HG03280 (cell line): ENCODE measurements around the gene MYO5B.
"Not testable (repeated sequence)": the region's sequence is repeated elsewhere in the genome, so short reads cannot be mapped to it uniquely, and the experiment has no call there.

Experiments
- ATAC-seq: cut with Tn5 transposase; IDR thresholded peaks from one replicate; pipeline ENCODE4 v1.9.1; 2021; ENCODE audit warnings: mild to moderate bottlenecking, moderate library complexity; ENCODE audit not compliant: unreplicated experiment

Gene MYO5B

DNA sequence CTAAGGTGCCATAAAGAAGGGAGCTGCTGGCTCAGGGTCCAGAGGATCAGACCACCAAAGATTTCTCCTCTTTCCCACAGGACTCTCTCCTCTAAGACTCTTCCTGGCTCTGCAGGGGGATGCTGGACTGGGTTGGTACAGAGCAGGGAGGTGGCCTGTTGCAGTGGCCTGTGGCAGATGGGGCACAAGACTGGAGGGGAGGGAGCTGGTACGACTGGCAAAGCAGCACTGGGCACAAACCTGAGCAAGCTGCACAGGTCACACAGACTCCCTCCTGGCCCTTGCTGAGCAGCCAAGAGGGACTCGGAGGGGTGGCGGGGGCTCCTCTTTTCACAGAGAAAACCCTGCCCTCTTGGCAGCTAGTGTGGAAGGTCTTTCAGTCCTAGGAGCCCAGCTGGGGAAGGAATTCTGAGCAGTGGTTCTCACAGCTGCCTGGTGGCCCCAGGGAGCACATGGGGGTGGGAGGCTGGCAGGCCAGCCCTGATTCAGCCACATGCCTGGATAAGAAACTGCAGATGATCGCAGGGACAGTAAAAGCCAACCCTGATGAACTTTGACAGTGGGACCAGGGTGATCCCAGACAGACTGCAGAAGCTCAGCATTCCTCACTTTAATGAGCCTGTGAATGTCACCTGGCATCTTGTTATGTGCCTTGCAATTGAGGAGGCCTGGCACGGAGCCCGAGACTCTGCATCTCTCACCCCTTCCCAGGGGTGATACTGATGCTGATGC is 349.2 kb downstream of the MYO5B start:
- ATAC-seq = no peak

DNA sequence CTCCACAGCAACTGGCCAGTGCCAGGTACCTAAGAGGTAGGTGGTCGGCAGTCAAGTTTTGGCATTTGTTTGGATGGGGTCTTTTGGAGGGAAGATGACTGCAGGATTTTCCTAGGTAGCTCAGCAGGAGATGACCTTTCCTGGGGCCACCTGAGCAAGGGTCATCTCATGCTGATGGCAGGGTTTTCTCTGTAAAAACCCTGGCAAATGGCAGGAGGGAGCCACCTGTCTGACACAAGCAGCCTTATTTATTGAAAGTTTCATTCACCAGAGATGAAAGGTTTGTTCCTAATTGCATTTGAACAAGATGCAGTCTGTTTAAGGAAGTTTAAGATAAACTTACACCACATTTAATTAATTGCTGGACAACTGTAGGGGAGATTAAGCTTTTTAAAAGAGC is 350.0 kb downstream of the MYO5B start:
- ATAC-seq = no peak

DNA sequence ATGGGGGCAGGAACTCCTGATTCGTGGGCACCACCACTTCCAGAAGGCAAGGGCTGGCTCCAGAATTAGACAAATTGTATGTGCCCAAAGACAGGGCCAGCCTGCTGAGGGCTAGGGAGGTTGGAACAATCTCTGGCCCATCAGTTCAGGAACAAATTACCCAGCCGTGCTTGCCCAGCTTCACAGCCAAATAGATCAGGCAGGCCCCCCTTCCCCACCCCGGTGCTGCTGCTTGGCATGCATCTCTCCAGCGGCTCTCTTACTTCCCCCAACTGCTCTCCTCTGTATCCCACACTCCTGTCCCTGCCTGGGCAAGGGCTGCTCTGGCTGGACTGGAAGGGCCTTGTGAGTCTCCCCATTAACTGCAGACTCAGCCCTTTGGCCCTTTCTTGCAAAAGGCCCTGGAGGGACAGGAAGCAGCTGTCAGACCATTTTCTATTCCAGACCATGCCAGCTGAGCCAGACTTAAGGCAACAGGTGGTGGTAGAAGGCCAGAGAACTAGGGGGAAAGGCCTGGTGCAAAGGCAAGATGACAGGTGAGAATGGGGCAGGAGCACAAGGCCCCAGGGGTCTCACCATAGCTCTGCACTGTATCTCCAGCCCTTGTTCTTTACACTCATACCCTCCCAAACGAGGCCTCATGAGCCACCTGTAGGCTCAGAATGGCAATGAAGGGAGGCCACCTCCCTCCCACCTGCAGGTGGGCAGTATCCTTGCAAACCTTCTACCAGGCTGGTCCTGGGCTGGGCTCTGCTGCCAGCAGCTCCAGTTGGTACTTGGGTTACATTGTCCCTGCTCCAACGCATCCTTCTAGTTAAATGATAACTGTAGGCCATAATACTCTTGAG is 350.9 kb downstream of the MYO5B start:
- ATAC-seq = no peak

DNA sequence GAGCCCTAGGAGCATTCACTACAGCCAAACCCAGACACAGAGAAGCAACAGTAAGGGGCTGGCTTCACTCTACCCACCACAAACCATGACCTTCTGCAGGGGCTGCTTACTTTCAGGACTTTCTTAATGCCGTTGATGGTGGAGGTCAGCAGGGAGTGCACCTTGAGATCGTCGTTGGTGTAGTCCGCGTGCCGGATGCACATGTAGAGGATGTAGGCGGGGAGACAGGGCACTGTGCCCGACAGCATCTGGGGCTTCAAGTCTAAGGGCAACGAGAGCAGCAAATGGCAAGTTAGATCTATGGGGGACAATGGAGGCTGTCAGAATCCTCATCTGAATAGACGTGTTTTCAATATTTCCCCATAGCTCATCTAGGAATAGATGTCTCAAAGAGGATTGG is 351.8 kb downstream of the MYO5B start:
- ATAC-seq = no peak

DNA sequence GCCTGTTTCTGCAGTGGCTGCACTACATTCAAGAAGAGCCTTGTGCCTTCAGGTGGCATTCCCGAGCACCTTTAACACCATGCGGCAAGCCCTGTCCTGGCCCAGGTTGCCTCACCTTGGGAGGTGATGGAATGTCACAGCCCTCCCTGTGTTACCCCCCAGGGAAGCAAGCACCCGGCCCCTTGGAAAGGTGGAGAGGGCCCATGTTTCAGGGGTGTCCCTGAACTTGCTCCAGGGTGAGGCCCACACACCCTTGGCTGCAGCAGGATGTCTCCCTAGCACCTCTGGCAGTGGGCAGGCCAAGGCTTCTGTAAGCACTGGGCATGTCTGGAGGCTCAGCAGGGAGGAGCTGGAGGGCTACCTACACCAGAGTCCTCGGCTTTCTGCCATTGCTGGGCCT is 352.3 kb downstream of the MYO5B start:
- no peak for ATAC-seq

DNA sequence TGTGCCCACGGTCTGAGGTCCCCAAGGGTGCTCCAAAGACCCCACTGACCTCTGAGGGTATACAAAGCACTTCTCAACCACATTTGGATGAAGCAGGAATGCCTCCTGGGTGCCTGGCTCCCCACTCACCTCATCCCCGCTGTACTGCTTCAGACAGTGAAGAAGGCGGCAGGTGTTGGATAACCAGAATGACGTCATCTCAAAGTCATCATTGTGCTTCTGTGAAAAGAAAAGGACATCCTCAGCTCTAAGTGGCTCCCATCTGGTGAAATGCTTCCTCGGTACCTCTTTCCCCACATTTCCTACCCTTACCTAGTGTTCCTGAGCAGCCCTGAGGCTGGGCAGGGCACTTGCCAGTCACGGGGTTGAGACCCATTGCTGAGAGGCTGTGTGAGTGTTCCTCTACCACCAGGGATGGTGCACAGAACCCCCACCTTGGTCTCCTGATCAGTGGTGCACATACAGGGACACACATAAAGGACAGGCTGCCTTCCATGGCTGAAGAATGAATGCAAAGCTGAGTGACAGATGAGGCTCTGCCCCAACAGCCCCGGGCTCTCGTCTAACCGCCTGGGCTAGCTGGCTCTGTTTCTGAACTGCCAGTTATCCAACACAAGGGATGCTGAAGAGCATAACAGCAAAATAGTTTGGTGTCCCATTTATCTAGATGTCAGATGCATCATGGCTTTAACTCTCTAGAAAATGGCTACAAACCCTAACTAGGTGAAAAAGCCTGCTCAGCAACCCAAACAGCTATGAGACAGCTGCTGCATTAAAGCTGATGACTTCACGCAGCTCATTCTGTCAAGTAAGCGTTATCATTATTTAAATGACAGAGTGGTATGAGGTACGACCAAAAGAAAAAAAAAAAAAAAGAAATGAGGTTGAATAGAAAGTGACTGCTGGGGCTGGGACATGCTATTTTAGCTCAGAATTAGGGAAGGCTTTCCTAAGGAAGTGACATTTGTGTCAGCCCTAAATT is 353.4 kb downstream of the MYO5B start:
- ATAC-seq = no peak

DNA sequence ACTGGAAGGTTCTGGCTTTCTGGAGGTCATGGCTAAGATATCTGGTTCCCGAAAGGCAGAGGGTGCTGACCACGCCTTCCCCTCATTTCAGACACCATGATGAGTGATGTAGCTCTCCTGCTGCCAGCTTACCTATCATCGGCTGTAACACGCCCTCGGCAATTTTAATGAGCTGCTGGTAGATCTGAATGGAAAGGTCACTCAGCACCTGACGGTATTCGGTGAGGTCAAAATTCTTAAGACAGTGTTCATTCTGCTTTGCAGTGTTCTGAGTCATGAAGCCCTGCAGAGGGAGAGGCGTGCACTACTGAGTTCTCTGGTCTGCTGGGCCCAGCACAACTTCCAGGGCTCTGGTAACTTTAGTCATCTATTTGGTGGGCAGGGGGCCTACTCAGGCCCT is 355.9 kb downstream of the MYO5B start:
- no peak for ATAC-seq

DNA sequence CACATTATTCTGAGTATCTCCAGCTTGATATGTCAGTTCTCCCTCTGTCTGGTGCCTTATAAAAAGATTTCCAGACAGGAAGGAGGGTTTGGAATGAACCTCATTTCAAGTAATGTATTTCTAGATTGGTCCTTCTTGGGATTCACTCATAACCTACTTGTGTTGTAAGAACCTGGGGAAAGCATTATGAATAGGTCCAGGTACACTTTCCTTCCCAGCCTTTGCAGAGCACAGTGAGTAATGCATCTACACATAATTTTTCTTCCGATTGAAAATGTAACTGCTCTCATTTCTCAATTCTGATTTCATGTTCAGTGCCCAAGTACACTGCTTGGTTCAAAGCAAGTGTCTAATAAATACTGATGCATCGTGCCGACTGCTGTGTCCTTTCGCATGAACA is 356.6 kb downstream of the MYO5B start:
- ATAC-seq = no peak

DNA sequence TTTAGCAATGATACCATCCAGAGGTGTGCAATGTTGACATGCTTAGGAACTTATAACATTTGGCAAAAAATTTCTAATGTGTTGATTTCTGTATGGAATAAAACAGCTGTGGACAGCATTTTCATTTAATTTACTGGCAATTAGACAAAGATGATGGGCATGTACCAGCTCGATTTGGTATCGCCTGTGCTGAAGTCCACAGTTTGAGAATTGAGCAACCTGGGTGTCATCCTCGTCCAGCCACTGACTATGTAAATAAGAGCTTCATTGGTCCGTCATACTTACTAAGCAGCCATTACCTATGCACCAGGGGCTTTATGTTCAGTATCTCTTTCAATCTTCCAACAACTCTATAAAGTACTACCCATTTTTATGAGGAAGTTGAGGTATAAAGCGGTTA is 357.1 kb downstream of the MYO5B start:
- ATAC-seq = no peak

DNA sequence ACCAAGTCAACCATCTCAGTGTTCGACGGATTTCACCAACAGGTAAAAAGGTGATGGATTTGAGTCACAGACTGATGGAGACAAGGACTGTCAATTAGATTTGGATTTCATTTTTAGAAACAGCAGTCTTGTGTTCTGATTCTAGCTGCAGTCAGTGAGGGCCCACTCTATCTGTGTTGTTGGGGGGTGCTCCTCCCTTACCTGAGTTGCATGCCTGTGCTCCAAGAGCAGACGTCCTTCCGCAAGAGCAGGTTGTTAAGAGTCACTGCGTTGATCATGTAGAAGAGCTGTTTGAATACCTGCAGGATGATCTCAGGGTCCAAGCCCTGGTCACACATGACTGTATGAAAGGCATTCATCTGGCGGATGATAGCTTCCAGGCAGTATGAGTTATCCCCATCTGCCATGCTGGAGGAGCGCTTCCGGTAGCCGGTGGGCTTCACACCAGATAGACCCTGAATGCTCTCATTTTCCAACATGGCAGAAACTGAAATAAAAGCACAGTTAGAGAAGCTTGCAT is 357.6 kb downstream of the MYO5B start:
- ATAC-seq = not testable (repeated sequence)

DNA sequence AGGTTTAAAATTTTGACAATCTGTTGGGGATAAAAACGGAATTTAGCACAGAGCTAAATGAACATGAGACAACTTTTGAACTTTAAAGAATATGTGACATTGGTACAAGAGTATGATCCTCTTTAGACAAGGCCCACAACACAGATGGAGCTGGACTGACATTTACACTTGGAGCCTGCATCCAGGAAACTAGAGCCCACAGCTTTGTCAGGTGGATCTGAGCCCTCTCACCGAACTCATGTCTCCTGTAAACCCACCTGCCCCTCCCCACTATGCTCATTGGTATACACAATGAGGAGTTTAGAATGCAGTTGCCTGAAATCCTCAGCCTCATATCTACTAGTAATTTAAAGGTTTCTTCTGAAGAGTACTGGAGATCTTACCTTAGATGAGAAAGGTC is 359.5 kb downstream of the MYO5B start:
- no peak for ATAC-seq

DNA sequence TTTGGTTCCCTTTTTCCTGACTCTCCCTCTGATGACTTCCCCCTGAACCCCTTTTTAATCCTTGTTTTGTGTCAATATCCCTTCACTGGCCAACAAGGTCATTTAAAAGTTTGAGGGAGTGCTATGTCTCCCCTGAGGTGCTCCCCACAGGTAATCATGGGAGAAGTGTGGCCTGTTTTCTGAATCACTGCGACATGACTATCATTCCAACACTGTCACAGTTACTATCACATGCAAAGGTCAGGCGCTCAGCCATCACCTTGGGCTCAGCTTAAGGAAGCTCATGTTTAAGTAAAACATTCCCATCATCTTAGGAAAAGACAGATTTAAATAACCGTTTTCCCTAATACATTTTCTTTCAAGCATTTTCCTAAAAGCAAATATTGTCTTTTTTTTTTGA is 360.7 kb downstream of the MYO5B start:
- no peak for ATAC-seq

DNA sequence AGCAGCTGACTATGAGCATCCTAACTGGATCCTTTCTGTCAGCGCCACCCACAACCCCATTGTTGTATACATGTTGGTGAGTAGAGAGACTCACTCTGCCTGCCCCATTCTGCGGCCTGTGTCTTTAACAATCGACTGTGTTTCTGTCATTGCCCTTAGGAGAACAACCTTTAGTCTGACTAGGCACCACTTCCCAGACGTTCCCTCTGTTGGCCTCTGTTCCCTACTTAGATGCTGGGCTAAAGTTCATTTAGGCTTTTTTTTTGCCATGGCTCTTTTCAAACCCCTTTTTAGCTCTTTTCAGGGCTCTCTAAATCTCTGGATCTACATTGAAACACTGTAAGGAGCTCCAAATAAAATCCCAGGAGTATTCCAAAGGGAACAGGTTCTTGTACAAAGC is 361.1 kb downstream of the MYO5B start:
- ATAC-seq = no peak

DNA sequence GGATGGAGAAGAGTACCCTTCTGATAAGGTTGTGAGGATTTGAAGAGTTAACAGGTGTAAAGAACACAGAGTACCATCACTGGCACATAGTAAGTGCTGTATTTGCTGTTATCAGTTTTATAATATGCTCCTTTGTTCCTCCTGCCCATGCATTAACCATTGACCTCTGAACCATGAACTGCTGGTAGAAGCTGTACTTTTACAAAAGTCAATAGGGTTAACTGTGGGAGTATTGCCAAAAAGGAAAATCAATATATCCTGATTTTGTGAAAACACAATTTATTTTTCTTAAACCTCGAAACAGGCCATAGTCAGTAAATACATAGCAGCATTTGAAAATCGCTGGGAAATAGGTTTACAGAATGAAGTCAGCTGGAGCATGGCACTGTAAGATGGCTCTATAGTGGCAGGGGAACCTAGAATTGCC is 362.7 kb downstream of the MYO5B start:
- ATAC-seq = no peak

DNA sequence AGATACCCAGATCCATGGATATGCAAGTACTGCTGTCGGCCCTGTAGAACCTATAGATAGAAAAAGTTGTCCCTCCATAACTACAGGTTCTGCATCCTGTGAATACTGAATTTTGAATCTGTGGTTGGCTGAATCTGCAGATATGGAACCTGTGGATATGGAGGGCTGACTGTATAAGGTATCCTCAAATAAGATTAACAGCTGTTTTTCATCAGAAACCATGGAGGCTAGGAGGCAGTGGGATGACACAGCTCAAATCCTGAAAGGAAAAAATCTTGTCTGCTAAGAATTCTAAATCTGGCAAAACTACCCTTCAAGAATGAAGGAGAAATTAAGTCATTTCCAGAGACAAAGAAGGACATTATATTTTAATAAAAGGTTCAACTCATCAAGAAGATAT is 367.0 kb downstream of the MYO5B start:
- no peak for ATAC-seq

DNA sequence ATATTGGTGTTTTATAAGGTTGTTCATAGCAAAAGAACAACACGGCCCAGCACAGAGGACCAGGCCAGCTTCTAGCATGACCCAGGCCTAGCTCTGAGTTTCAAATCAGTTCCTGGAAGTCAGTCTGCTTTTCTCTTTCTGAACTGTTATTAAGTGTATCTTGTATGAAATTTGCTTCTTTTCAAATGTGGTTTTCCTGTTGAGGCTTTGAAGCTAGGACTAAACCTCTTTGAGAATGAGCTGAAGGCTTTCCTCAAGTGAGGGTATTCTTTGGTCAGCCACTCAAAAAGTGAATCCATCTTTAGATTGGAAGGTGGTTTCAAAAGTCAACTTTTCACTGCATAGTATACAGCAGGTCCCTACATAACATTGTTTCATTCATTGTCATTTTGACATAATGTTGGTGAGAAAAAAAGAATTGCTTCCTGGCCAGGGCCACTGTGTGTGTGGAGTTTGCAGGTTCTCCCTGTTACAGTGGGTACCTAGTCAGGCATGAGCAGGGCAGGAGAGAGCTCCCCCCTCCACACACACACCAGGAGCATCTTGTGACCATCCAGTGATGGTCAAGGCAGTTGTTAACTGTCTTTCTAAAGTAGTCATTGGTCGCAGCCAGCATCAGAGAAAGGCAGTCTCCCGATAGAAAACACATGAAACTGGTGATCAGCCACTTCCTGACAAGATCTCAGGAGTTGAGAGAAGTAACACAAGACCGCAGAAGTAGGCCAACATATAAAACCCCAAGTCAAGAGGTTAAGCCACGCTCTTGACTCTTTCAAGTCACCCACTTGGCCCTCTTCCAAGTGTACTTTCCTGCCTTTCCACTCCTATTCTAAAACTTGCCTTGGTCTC is 374.9 kb downstream of the MYO5B start:
- ATAC-seq = no peak

DNA sequence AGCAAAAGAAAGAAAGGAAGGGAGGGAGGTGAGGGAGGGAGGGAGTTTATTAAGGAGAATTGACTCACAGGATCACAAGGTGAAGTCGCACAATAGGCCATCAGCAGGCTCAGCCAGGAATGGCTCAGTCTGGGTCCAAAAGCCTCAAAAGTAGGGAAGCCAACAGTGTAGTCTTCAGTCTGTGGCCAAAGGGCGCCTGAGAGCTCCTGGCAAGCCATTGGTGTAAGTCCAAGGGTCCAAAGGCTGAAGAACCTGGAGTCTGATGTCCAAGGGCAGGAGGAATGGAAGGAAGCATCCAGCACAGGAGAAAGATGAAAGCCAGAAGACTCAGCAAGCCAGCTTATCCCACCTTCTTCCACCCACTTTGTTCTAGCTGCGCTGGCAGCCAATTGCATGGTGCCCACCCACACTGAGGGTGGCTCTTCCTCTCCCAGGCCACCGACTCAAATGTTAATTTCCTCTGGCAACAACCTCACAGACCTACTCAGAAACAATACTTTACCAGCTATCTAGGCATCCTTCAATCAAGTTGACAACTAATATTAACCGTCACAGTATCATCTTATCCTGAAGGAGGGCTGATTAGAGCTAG is 375.8 kb downstream of the MYO5B start:
- ATAC-seq = no peak

DNA sequence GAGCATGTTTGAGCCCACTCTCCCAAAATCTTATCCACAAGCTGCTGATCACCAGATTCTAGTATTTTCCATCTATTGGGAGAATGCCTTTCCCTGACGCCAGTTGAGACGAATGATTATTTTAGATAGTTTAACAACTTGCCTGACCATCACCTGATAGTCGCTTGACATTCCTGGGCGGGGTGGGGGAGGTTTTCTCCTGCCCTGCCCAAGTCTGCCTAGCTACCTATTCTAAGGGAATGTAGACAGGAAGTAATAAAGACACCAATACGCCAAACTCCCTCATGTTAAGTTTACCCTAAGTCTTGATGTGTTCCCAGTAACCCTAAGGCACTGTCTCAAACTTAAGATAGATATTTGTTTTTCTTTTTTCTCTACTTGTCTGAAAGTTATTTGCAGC is 377.0 kb downstream of the MYO5B start:
- no peak for ATAC-seq

DNA sequence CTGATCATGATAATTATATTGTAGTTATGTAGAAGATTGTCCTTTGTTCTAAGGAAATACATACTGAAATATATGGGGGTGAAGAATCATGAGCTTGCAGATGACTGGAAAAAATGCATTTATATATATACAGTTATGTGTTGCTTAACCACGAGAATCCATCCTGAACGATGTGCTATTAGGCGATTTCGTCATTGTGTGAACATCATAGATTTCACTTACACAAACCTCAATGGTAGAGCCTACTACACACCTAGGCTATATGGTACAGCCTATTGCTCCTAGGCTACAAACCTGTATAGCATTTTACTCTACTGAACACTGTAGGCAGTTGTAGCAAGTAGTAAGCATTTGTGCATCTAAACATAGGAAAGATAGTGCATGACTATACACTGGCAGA is 379.0 kb downstream of the MYO5B start:
- no peak for ATAC-seq

DNA sequence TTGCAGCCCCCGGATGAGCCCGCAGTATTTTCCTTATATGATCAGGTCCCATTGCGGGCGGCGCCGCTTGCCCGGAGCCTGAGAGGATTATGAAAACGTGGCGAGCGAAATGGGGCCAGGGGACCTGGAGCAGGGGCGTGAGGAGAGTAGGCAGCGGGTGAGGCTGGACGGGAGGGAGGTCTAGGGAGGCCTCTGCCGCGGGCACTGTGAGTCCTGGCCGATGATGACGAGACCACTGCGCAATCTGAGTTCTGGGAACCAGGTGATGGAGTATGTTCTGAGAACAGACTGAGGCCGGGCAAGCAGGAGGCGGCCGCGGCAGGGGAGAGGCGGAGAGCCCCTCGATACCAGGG is 380.8 kb downstream of the MYO5B start:
- ATAC-seq = peak; percentile 21
